PC-3 (cell line): ENCODE results near the gene AMPD1.

Experiments
- CTCF ChIP-seq: fragments of 300-600 bp; sonication (generic); conservative IDR thresholded peaks from 2 replicates; pipeline ENCODE4 v1.5.1; 2017; ENCODE audit warnings: antibody characterized with exemption, low read depth, mild to moderate bottlenecking, low read length
- EZH2phosphoT487 ChIP-seq: fragments of 300-600 bp; sonication (generic); IDR thresholded peaks from 2 replicates; pipeline ENCODE4 v1.6.1; 2018; ENCODE audit warnings: mild to moderate bottlenecking, antibody characterized with exemption, low read length, borderline replicate concordance

GRCh38 chr1:114702737-114703136 lies 7.4 kb upstream of the AMPD1 start:
- no peak for TF ChIP-seq CTCF
- TF ChIP-seq EZH2phosphoT487: no peak
